ENCODE results near the gene ITPR2. TPM values are rescaled to one million over a fixed set of nuclear protein-coding genes. Genes with fewer than 3 reads are reported as not detected.
"Not testable (repeated sequence)": the region's sequence is repeated elsewhere in the genome, so short reads cannot be mapped to it uniquely, and the experiment has no call there.

ITPR2 gene
- total RNA-seq, 1 experiment from 2014 or later: 6.5 TPM

DNA sequence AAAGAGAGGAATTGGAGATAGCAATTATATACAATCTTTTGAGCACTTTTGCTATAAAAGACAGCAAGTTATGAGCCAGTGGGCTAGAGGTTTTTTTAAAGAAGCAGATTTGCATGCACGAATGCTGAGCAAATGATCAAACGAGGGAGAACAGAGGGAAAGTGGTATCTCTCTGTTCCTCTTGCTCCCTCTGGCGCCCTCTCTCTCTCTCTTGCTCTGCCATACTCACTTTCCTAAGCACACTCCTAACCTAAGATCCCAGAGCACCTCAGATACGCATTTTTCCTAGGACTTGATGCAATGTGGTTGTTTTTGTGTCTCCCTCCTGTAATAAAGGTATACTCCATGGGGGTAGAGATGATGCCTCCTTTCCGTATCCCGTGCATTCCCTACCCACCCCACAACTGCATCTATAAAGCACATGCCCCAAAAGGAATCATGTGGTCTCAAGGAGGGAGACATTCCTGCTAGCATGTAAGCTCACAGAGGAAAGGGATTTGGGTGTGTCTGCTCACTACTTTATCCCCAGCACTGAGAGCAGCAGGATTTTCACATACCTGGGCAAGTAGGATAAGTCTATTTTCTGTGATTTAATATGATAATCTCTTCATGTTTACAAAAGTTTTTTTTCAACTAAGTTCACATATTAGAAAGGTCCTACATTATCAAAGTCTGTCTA lies 367.4 kb downstream of the ITPR2 start:
- no peak for DNase-seq (ENCODE audit: low spot score)

DNA sequence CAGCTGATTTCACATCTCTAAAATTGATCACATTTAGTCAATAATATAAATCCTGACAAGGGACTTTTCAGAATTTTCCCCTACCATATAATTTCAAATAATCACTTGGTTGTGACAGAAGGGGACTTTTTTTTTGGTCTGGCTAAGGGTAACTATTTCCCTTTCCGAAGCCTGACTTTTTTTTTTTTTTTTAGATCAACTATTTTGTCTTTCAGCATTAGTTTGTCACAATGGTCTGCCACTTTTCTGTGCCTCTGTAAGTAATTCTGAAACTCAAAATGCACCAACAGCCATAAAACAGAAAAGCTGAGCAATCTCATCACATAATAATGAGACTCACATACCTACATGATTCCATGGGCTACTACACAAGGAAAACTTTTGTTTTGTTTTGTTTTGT lies 371.2 kb downstream of the ITPR2 start:
- no peak for DNase-seq (ENCODE audit: low spot score)

DNA sequence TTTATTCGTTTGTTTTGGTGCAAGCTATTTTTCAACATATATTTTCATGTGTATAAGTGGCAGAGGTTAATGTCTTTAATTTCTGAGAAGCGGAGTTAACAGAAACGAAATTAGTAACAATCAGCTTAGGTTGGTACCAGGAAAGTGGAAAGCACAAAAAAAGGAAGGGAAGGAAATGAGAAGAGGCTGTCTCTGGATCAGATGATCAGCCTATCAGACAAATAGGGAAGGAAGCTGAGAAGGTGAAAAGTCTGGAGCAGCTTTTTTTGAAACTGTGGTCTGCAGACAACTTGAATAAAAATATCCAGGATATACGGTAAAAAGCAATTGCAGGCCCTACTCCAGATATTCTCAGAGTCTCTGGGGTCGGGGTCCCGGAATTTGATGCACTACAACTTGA lies 372.6 kb downstream of the ITPR2 start:
- no peak for DNase-seq (ENCODE audit: low spot score)

DNA sequence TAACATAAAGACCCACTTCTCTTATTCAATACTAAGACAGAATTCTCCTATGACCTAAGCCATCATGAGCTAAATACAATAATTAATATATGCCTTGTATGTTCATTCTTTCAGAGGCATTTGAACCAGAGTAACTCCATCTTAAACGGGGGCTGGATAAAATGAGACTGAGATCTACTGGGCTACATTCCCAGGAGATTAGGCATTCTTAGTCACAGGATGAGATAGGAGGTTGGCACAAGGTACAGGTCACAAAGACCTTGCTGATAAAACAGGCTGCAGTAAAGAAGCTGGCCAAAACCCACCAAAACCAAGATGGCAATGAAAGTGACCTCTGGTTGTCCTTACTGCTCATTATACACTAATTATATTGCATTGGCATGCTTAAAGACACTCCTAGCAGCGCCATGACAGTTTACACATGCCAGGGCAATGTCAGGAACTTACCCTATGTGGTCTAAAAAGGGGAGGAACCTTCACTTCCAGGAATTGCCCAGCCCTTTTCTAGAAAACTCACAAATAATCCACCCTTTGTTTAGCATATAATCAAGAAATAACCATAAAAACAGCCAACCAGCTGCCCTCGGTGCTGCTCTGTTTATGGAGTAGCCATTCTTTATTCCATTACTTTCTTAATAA lies 376.9 kb downstream of the ITPR2 start:
- DNase-seq (ENCODE audit: low spot score): peak; percentile 76

DNA sequence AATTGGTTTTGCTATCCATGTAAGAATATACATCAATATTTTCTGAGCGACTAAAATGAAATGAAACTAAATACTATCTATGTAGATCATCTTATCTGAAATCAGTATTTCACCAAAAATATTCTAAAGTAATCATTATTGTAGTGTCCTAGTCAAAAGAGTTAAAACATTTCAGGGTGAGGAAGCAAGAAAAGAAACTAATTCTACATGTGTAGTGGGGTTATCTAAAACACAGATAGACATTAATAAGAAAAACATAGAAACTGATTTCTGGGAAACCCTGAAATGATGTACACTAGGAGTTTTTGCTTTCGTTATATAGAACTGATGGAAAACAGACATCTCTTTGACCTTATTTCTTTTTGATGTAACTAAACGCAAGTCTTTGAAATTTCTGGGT lies 379.7 kb downstream of the ITPR2 start:
- no peak for DNase-seq (ENCODE audit: low spot score)

DNA sequence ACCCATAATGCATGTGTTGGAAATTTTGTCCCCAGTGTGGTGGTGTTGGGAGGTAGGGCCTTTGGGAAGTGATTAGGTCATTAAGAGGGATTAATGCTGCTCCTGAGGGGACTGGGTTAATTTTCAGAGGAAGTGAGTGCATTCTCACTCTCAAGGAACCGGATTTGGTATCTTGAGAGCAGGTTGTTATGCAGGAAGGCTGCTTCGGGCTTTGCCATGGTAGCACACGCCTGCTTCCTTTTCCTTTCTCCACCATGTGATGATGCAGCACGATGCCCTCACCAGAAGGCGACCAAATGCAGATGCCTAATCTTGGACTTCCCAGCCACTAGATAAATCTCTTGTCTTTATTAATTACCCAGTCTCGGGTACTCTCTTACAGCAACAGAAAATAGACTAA lies 380.5 kb downstream of the ITPR2 start:
- no peak for DNase-seq (ENCODE audit: low spot score)

DNA sequence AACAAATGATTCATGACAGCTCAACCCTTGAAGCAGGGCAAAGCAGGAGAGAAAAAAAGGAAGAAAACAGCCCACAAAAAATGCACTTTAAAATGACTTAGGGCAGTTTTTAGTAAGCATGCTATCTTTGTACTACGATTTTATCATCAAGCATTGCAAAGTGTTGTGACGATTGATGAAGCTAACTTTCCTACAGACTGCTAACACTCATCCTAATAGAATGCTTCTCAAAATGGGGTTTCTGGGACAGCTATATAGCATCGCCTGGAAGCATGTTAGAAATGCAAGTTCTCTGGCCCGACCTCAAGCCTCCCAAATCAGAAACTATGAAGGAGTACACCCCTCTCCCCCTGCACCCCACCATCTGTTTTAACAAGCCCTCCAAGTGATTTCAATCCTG lies 381.2 kb downstream of the ITPR2 start:
- DNase-seq (ENCODE audit: low spot score): no peak

DNA sequence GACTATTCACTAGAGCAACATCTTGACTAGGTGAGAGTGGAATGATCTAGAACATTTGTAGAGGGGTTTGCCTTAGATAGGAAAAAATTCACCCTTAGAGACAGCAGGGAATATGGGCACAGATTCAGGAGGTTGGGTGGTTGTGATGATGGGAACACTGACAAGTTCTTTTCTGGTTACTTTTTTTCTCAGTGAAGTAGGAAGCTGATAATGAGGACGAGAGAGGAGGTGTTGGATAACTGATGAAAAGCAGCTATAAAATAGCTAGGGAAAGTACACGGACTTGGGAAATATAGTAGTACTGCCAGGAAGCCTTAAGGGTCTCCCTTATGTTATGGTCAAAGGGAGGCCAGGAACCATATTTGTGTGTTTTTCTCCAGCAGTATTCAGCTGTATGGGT lies 387.1 kb downstream of the ITPR2 start:
- no peak for DNase-seq (ENCODE audit: low spot score)

DNA sequence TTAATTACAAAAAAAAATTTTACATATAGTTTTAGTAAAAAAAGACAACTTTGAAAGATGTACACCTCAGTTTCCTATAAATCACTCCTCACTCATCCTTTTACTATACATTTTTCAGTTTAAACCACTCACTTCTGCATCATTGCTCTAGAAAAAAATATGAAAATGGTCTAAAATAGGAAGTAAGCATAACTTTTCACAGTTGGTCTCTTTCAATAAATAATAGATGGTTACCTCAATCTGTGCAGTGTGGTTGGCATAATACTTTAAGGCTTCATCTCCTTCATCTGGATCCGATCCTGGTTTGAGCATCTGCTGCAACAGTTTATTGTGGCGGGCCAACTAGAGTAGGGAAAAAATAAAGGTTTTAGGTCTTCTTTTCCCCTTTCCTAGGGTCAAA lies 389.7 kb downstream of the ITPR2 start:
- no peak for DNase-seq (ENCODE audit: low spot score)

DNA sequence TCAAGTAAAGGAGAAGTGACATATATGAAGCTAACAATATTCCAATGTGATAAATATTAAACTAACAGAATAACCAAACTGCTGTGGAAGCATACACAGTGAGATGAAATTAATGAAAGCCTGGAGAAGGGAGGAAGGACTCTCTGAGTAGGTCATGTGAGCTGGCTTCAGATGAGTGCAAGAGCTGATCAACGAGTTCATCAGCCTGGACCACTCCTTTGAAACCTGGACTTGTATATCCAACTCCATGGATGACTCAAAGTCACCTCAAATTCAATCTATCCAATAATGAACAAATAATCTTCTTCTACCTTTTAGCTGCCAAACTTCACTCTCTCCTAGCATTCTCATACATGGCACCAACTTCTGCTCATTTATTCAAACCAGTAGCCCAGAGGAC lies 391.6 kb downstream of the ITPR2 start:
- no peak for DNase-seq (ENCODE audit: low spot score)

DNA sequence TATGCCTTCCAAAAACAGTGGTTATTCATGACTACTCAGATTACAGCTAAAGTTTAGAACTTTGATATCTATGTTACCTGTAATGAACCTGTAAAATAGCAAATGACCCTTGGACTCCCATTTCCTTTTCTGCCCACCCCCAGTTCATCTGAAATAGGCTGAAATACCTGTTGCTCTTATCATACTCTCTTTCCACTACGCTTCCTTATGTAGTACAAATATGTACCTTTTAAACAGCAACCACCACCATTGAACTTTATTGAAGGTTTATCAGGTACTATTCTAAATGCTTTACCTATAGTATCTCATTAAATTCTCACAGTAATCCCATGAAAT lies 398.0 kb downstream of the ITPR2 start:
- DNase-seq (ENCODE audit: low spot score): no peak

DNA sequence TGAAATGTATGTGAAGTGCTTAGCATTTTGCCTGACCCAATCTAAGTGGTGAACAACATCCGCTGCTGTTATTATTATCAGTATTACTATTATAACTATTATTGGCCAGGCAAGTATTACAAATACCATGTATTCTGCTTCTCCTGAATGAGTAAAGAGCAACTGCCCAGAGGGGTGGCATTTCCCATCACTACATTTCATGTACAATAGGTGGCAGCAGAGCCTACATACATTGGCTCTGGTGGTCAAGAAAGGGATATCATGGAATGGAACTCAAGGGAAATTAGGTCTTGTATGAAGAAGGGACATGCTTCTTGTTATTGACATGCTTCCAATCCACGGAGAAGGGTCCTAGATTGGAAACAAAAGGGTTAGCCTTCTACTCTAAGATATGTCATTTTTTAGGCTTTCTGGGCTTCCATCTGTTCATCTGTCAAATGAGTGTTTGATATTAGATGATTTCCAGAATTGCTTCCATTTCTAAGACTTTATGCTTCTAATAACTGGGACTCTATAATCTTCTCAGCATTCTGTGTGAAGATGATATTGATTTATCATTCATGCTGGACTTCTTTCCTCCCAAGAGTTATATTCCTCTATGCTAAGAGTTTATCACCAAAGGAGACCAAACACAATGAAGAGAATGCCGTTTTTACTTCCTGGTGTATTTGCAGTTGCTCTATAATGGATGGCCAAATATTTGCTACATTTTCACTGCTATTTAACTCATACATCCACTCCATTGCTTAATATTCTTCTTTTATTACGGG lies 398.5 kb downstream of the ITPR2 start:
- DNase-seq (ENCODE audit: low spot score): peak; percentile 45

DNA sequence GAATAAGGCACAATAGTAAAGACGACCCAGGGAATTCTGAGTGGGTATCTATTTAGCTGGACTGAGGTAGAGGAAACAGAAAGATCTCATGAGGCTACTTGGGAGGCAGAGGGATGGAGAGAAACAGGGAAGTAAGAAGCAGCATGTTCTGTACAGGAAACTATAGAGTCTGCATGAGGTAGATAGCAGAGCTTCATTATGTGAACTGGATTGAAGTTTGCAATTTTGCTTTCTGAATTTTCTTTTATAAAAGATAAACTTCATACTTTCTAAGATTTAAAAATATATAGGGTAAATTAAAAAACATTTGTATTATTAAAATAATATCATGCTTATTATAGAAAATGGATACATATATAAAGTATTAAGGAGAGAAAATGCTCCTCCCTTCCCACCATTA lies 399.3 kb downstream of the ITPR2 start:
- not testable (repeated sequence) for DNase-seq (ENCODE audit: low spot score)

DNA sequence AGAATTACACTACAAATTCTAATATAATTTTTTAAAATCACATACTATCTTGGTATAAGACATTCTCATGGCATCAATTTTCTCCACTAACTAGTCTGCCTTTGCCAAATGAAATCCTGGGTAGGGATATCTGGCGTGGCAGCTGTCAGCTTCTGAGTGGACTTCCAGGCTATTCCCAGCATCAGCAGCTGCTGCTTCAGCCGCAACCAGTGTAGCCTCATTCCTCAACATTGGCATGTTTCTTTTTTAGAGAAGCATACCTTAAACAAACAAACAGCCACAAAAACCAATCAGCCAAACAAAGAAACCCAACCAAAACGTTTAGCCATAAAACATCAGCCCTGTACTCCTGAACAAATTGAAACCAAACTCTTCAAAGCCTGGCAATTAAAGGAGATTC lies 401.8 kb downstream of the ITPR2 start:
- no peak for DNase-seq (ENCODE audit: low spot score)

DNA sequence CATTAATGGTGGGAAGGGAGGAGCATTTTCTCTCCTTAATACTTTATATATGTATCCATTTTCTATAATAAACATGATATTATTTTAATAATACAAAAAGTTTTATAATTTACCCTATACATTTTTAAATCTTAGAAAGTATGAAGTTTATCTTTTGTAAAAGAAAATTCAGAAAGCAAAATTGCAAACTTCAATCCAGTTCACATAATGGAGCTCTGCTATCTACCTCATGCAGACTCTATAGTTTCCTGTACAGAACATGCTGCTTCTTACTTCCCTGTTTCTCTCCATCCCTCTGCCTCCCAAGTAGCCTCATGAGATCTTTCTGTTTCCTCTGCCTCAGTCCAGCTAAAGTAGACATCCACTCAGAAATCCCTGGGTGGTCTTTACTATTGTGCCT lies 402.4 kb downstream of the ITPR2 start:
- not testable (repeated sequence) for DNase-seq (ENCODE audit: low spot score)

DNA sequence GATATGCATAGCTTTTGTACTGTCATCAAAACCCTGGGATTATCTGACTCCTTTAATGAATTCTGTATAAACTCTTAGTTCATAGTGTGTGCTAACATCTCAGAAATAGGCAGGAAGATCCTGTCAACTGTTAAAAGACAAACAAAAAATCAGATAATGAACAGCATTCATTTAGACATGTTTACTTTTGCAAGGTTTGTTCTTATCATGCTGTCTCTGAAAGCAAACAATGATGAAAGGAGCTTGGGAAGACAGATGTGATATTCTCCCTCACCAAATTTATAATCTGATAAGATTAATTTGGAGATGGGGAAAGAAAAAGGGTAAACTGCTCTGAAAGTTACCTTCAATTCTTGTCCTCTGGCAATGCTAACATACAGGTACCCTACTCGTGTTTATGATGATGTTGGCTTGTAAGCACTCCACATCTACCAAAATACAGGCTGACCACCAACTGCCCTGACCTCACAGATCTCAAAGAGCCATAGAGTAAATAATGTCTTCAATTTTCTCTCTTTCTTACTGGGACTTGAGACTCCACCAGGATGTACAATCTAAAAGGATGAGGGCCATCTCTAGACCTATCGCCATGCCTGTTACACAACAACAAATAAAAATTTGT lies 403.8 kb downstream of the ITPR2 start:
- DNase-seq (ENCODE audit: low spot score): no peak

DNA sequence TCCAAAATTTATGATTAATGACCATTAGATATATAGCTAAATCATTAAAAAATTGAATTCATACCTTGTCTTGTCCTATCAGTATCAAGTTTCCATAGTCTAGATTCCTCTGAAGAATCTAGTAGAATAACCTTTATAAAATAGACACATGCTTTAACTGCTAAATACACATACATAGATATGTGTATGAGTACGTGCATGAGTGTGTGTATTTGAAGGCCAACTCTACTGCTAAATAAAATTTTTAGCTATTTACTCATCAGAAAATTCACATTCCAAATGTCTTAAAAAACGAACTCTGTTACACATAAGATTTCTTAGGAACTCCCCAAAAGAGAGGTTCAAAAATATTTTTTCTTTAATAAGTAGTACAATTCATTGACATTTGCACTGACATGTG lies 404.6 kb downstream of the ITPR2 start:
- no peak for DNase-seq (ENCODE audit: low spot score)

DNA sequence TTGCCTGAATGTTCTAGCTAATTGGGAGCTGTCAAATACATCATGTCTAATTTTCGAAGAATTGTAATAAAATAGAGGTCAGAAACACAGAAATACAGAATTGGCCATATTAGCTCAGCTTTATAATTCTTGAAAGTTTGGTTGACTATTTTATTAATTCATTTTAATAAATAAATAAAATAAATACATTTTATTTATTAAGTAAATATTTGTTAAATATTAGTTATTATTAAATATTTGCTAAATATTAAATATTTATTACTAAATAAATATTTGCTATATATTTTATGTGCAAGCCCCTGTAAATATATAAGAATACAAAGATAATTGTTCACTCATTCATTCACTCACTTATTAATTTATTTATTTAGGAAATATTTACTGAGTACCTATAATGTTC lies 406.3 kb downstream of the ITPR2 start:
- DNase-seq (ENCODE audit: low spot score): no peak

DNA sequence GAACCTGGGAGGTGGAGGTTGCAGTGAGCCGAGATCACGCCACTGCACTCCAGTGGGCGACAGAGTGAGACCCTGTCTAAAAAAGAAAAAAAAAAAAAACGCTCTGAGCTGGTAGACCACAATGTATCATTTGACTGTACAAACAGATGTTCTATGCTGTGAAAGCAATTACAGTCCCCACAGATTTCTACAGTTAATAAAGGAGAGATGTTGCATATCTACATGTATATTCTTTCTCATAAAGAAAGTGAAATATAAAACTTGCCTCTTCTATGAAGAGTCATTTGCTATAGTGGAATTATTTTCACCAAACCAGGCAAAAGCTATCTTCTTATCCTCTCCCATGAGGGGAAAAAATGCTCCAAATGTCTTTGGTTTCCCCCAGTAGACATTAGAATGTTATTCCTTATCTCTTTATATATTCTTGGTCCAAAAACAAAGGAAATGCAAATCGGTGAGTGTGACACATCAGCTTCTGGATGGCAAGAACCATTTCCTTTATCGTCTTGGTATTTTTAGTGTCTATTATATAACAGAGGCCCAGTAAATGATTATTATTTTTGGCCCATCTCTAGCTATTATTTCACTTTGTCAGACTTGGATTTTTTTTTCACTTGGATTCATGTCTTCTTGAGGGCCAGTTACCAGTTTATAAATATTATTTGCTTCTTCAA lies 407.3 kb downstream of the ITPR2 start:
- DNase-seq (ENCODE audit: low spot score): peak; percentile 5

DNA sequence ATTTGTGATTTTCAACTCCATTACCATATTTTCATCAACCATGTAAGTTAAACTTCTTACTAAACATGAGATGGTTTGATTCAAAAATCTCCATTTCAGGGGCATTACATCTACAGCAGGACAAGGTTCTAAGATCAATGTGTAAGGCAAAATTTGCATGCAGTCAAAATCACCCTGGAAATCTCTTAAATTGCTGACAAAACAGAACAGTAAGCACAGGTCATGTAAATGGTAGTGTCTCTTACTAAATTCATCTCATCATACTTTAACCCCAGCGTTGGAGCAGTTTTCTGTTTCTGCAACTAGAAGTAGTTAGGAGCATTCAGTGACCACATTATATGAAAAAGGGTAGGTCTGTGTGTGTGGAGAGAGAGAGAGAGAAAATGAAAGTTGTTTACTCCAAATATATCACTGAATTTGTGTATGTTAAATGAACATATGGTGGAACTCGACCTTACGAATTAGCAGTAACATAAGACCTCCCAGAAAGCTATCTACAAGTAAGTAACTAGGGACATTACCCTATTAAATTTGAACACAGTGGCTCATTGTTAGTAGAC lies 410.1 kb downstream of the ITPR2 start:
- DNase-seq (ENCODE audit: low spot score): no peak

DNA sequence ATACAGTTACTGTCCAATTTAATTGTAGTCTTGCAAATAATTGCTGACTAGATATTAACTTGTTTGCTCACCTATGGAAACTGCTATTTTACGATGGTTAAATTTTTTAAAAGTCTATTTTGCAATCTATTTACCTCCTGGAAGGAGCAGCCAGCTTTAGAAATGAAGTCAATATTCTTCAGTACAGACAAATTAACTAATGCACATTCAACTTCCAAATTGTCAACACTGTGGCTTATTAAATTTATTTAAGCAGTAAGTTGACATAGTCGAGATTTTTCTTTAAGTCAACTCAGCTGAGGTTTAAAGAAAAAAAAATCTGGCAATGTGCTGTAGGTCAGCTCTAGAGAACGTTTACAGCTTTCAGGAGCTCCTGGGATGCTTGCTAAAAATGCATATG lies 416.4 kb downstream of the ITPR2 start:
- DNase-seq (ENCODE audit: low spot score): no peak

DNA sequence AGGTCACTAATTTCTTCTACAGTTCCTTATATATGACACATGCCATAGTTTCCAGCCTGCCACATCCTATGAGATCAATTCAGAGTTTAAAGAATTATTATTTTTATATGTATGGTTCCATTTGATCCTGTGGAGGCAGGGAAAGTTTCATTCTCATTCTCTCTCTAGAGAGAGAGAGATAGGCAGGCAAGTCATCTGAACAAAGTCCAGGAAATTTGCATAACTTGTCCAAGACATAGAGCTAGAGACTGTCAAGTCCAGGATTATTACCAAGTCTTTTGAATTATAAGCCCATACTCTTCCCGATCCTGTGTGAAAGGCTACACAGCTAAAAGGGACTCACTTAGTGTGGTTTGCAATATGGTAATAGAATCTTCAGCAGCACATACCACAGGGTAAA lies 422.3 kb downstream of the ITPR2 start:
- no peak for DNase-seq (ENCODE audit: low spot score)
